Effector CD8-positive, alpha-beta T cell (primary cell): ENCODE measurements around the gene RPTOR.
A peak's percentile ranks its signal among the peaks of the same experiment; 100 is the strongest.

ENCODE experiments used
- DNase-seq: peaks from one replicate; lab custom pipeline; 2025; lab: John Stamatoyannopoulos, UW

Gene RPTOR

GRCh38 chr17:80644536-80644935 lies 99.9 kb downstream of the RPTOR start:
- no peak for DNase-seq

GRCh38 chr17:80645706-80646325 lies 101.2 kb downstream of the RPTOR start:
- no peak for DNase-seq

GRCh38 chr17:80646328-80646727 lies 101.7 kb downstream of the RPTOR start:
- DNase-seq = no peak

GRCh38 chr17:80647746-80648145 lies 103.1 kb downstream of the RPTOR start:
- no peak for DNase-seq

- no peak for DNase-seq
Observed at GRCh38 chr17:80649200-80649644, 104.6 kb downstream of the RPTOR start.

- DNase-seq = peak; percentile 14
Observed at GRCh38 chr17:80649672-80650330, 105.2 kb downstream of the RPTOR start.

GRCh38 chr17:80650331-80650672 lies 105.7 kb downstream of the RPTOR start:
- no peak for DNase-seq

GRCh38 chr17:80650751-80651518 lies 106.3 kb downstream of the RPTOR start:
- DNase-seq = no peak

GRCh38 chr17:80652756-80653330 lies 108.2 kb downstream of the RPTOR start:
- no peak for DNase-seq

- no peak for DNase-seq
Observed at GRCh38 chr17:80653856-80654255, 109.2 kb downstream of the RPTOR start.

GRCh38 chr17:80655608-80656007 lies 111.0 kb downstream of the RPTOR start:
- no peak for DNase-seq

- no peak for DNase-seq
Observed at GRCh38 chr17:80656590-80656989, 112.0 kb downstream of the RPTOR start.

GRCh38 chr17:80657561-80657960 lies 112.9 kb downstream of the RPTOR start:
- no peak for DNase-seq

- DNase-seq = no peak
Observed at GRCh38 chr17:80658821-80659220, 114.2 kb downstream of the RPTOR start.

- no peak for DNase-seq
Observed at GRCh38 chr17:80659651-80660050, 115.0 kb downstream of the RPTOR start.

- no peak for DNase-seq
Observed at GRCh38 chr17:80660527-80661198, 116.0 kb downstream of the RPTOR start.

GRCh38 chr17:80662557-80662956 lies 117.9 kb downstream of the RPTOR start:
- DNase-seq = no peak

GRCh38 chr17:80663781-80664206 lies 119.2 kb downstream of the RPTOR start:
- no peak for DNase-seq

- no peak for DNase-seq
Observed at GRCh38 chr17:80664217-80664790, 119.7 kb downstream of the RPTOR start.

GRCh38 chr17:80665792-80666191 lies 121.2 kb downstream of the RPTOR start:
- DNase-seq = no peak

GRCh38 chr17:80666867-80667266 lies 122.2 kb downstream of the RPTOR start:
- DNase-seq = no peak
